Fibroblast of lung (primary cell): ENCODE results near the gene TKT. TPM values are rescaled to one million over a fixed set of nuclear protein-coding genes. Genes with fewer than 3 reads are reported as not detected.

Experiments used
- DNase-seq, 2 donors: peaks; one replicate each; pipeline versions ENCODE4 v3.0.0 to v3.0.0-alpha.2; 2010; ENCODE audit warnings: low read depth in 2 of 2
- H2AFZ ChIP-seq: 2 replicates; pipeline ENCODE4 v1.5.1; 2012; ENCODE audit warnings: low read length, control low read depth, inconsistent platforms
- H3K27ac ChIP-seq: 2 replicates; pipeline ENCODE4 v1.5.1; 2011; ENCODE audit warnings: low read length, control low read depth; ENCODE audit not compliant: insufficient read depth
- H3K27me3 ChIP-seq: 2 replicates; pipeline ENCODE4 v1.5.1; 2011; ENCODE audit warnings: mild to moderate bottlenecking, low read length; ENCODE audit not compliant: control insufficient read depth, insufficient read depth
- H3K36me3 ChIP-seq: 2 replicates; pipeline ENCODE4 v1.5.1; 2011; ENCODE audit warnings: low read length; ENCODE audit not compliant: control insufficient read depth, insufficient read depth
- H3K4me1 ChIP-seq: 2 replicates; pipeline ENCODE4 v1.5.1; 2011; ENCODE audit warnings: low read length; ENCODE audit not compliant: control insufficient read depth, insufficient read depth; ENCODE audit errors: extremely low read depth
- H3K4me2 ChIP-seq: 2 replicates; pipeline ENCODE4 v1.5.1; 2011; ENCODE audit warnings: low read length, control low read depth; ENCODE audit not compliant: insufficient read depth; ENCODE audit errors: extremely low read depth
- H3K4me3 ChIP-seq, 4 experiments: fragments of 200-600 bp in 1 of 4; sonication (generic) in 1 of 4; replicated peaks in 1 of 4; 2 replicates each; pipeline ENCODE4 v1.5.1; 2011 to 2016; ENCODE audit warnings: low read length in 4 of 4, low read depth in 3 of 4, mild to moderate bottlenecking in 3 of 4, control low read depth in 2 of 4, inconsistent platforms in 1 of 4, mixed read lengths in 1 of 4; ENCODE audit not compliant: insufficient read depth in 1 of 4; ENCODE audit errors: control extremely low read depth in 1 of 4
- H3K79me2 ChIP-seq: 2 replicates; pipeline ENCODE4 v1.5.1; 2012; ENCODE audit warnings: mild to moderate bottlenecking, low read length, inconsistent platforms; ENCODE audit not compliant: control insufficient read depth, insufficient read depth
- H3K9ac ChIP-seq: 2 replicates; pipeline ENCODE4 v1.5.1; 2011; ENCODE audit warnings: mild to moderate bottlenecking, low read length, control low read depth; ENCODE audit not compliant: insufficient read depth
- H3K9me3 ChIP-seq: 2 replicates; pipeline ENCODE4 v1.5.1; 2012; ENCODE audit warnings: low read depth, low read length; ENCODE audit not compliant: control insufficient read depth, insufficient read depth
- H4K20me1 ChIP-seq: 2 replicates; pipeline ENCODE4 v1.5.1; 2011; ENCODE audit warnings: low read length; ENCODE audit not compliant: control insufficient read depth, insufficient read depth; ENCODE audit errors: extremely low read depth
- EZH2 ChIP-seq: IDR thresholded peaks from 2 replicates; pipeline ENCODE4 v1.5.1; 2012; ENCODE audit warnings: low read length, control low read depth, mild to moderate bottlenecking; ENCODE audit errors: missing control alignments
- polyA plus RNA-seq, 2 donors: library from polyadenylated mRNA; depleted of rRNA in 1 of 2; stranded (reverse) in 1 of 2; unstranded in 1 of 2; fragments of >200 nt; gene quantifications; 2 replicates each; pipeline ENCODE4 v1.2.1, GENCODE V29; 2011 to 2012; ENCODE audit warnings: missing spikeins in 1 of 2
- total RNA-seq: library from RNA; depleted of rRNA; stranded (reverse); fragments of >200 nt; gene quantifications from 2 replicates; pipeline ENCODE4 v1.2.1, GENCODE V29; 2014
- TF ChIP-seq, protein P1 (sequence below), 2 donors: IDR thresholded peaks in 1 of 2; conservative IDR thresholded peaks in 1 of 2; 1 replicate in 1 of 2; 2 replicates in 1 of 2; pipeline ENCODE4 v1.5.1; 2011 to 2012; ENCODE audit warnings: low read length in 2 of 2, control low read depth in 1 of 2, inconsistent platforms in 1 of 2, low read depth in 1 of 2, mild to moderate bottlenecking in 1 of 2

Gene TKT
- total and polyA plus RNA-seq, 2 donors (not counting 1 experiment from before 2014, with no cell fraction given), result 163 to 810 TPM

DNA sequence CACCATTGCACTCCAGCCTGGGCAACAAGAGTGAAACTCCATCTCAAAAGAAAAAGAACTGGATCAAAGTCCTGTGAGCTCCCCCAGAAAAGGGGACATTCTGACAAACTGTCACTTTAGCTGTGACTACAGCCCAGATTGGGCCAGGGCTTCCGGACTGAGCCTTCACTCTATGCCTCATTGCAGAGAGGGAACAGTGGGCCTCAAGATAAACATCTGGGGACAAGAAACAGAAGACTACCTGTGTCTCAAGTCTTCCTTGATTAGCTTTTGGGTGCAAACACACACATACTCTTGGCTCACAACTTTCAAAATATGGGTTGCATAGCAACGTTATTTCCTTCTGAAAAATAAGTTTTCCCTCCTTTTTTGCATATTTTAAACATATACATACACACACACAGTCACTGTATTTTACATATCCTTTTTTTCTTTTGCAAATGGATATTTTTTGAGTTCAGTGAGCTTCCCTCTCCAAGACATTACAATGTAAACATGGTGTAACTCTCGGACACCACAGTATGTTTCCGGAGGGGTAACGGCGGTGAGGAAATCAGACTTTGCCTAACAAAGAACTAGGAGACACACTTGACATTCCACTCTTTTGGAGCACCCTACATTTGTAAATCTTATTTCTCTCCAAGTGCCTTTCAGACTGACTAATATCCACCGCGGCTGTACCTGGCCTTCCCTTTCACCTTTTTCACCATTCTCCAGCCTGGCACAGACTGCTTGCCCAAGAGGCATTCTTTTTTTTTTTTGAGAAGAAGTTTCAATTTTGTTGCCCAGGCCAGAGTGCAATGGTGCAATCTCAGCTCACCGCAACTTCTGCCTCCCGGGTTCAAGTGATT lies 3.5 kb downstream of the TKT start:
- Histone ChIP-seq H3K4me3 (peak overlapping the region in 3 of 4 experiments; percentile 3 to 97 (median 97)), H3K4me2 (peak overlapping the region; percentile 66), H3K79me2 (peaks cover 85% of the 10 kb centered on the region), H3K4me1 (peaks cover 15% of the 10 kb centered on the region), H3K27ac (no peak overlapping the region), H3K9me3 (no peaks in the 10 kb centered on the region), H3K27me3 (no peaks in the 10 kb centered on the region), H4K20me1 (peaks cover 14% of the 10 kb centered on the region), H2AFZ (no peak overlapping the region), H3K36me3 (peaks cover 3% of the 10 kb centered on the region), H3K9ac (no peak overlapping the region)
- DNase-seq, result peak; percentile 33 to 49
- TF ChIP-seq EZH2, result no peak
- TF ChIP-seq, protein P1, sequence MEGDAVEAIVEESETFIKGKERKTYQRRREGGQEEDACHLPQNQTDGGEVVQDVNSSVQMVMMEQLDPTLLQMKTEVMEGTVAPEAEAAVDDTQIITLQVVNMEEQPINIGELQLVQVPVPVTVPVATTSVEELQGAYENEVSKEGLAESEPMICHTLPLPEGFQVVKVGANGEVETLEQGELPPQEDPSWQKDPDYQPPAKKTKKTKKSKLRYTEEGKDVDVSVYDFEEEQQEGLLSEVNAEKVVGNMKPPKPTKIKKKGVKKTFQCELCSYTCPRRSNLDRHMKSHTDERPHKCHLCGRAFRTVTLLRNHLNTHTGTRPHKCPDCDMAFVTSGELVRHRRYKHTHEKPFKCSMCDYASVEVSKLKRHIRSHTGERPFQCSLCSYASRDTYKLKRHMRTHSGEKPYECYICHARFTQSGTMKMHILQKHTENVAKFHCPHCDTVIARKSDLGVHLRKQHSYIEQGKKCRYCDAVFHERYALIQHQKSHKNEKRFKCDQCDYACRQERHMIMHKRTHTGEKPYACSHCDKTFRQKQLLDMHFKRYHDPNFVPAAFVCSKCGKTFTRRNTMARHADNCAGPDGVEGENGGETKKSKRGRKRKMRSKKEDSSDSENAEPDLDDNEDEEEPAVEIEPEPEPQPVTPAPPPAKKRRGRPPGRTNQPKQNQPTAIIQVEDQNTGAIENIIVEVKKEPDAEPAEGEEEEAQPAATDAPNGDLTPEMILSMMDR (conservative IDR thresholded peaks at IDR 0.05 in 1 of 2, IDR thresholded peaks at IDR 0.05 in 1 of 2; ENCODE audit: low read depth in 1 of 2, low read length in 2 of 2), result no peak

DNA sequence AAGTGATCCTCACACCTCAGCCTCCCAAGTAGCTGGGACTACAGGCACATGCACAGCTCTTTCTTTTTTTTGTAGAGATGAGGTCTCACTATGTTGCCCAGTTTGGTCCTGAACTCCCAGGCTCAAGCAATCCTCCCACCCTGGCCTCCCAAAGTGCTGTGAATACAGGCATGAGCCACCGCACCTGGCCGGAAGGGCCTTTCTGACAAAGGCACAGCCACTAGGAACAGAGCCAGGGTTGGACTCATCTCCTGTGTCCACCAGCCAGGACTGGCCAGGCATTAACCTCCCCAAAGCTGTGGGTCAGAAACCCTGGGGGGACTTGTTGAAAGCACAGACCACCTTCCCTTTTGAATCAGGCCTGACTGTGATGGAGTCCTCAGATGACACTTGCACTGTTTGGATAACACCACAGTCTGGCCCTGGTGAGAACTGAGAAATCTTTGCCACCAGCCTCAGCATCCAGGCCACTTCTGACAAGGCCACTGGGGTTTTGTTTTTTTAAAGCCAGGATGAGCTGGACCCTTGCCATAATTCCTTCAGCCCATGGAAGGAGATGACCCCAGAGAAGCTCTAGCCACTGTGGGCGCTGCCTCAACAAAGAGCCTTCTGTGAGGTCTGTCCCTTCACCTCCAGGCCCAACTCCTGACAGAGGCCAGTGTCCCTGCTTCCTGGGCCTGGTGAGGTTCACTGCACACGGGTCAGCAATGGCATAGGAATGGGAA lies 4.8 kb downstream of the TKT start:
- peak overlapping the region in 1 of 4 experiments; percentile 30 for H3K4me3 ChIP-seq
- no peaks in the 10 kb centered on the region for H3K27me3 ChIP-seq
- no peak for DNase-seq
- peaks cover 14% of the 10 kb centered on the region for H4K20me1 ChIP-seq
- H3K4me1 ChIP-seq, result peaks cover 15% of the 10 kb centered on the region
- H3K79me2 ChIP-seq, result peaks cover 98% of the 10 kb centered on the region
- H2AFZ ChIP-seq, result no peak overlapping the region
- TF ChIP-seq, protein P1 (conservative IDR thresholded peaks at IDR 0.05 in 1 of 2, IDR thresholded peaks at IDR 0.05 in 1 of 2; ENCODE audit: low read depth in 1 of 2, low read length in 2 of 2), result no peak
- TF ChIP-seq EZH2, result no peak
- H3K27ac ChIP-seq, result peak overlapping the region; percentile 27
- no peak overlapping the region for H3K9ac ChIP-seq
- no peaks in the 10 kb centered on the region for H3K9me3 ChIP-seq
- peaks cover 3% of the 10 kb centered on the region for H3K36me3 ChIP-seq
- peak overlapping the region; percentile 51 for H3K4me2 ChIP-seq

DNA sequence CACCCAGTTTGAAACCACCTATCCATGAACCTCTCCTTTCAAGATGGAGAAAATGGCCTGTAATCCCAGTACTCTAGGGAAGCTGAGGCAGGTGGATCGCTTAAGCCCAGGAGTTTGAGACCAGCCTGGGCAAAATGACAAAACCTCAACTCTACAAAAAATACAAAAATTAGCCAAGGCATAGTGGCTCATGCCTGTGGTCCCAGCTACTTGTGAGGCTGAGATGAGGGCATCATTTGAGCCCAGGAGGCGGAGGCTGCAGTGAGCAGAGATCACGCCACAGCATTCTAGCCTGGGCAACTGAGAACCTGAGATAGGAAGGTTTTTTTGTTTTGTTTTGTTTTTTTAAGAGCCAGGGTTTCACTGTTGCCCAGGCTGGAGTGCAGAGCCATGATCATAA lies 5.4 kb downstream of the TKT start:
- Histone ChIP-seq H3K36me3 (peaks cover 3% of the 10 kb centered on the region), H3K27me3 (no peaks in the 10 kb centered on the region), H3K4me1 (peaks cover 15% of the 10 kb centered on the region), H4K20me1 (peaks cover 14% of the 10 kb centered on the region), H3K9me3 (no peaks in the 10 kb centered on the region), H2AFZ (no peak overlapping the region), H3K4me2 (no peak overlapping the region), H3K27ac (no peak overlapping the region), H3K4me3 (no peak overlapping the region), H3K79me2 (peaks cover 100% of the 10 kb centered on the region), H3K9ac (no peak overlapping the region)
- TF ChIP-seq, protein P1 (conservative IDR thresholded peaks at IDR 0.05 in 1 of 2, IDR thresholded peaks at IDR 0.05 in 1 of 2; ENCODE audit: low read depth in 1 of 2, low read length in 2 of 2), result no peak
- no peak for TF ChIP-seq EZH2
- DNase-seq, result peak in 1 of 2 donors; percentile 51
